ENCODE measurements around the gene TRAPPC3.
"Not testable (repeated sequence)": the region's sequence is repeated elsewhere in the genome, so short reads cannot be mapped to it uniquely, and the experiment has no call there.

The TRAPPC3 gene

GRCh38 chr1:36149237-36149972 lies at the start of gene TRAPPC3:
TSS of gene TRAPPC3 (minus strand) at chr1:36149486. CDS start at chr1:36149378, 108 bp downstream.
- Histone ChIP-seq H3K27me3 (ENCODE audit: control insufficient read depth in 1 of 2, insufficient read depth in 2 of 2, low read length in 2 of 2) (no peaks in the 10 kb centered on the region), H3K27ac (ENCODE audit: low read depth, low read length) (peak within 1 kb of the TSS; percentile 90), H3K36me3 (ENCODE audit: control insufficient read depth in 1 of 2, insufficient read depth in 2 of 2, low read length in 2 of 2) (peaks cover 3 to 4% of the 10 kb centered on the region in 2 donors), H3K4me3 (ENCODE audit: low read depth in 1 of 2, low read length in 2 of 2) (peak within 1 kb of the TSS; percentile 79 to 92), H3K9ac (ENCODE audit: low read depth in 1 of 2, low read length in 2 of 2) (peak within 1 kb of the TSS; percentile 79 to 84), H3K9me3 (ENCODE audit: control insufficient read depth in 1 of 2, low read length in 2 of 2) (no peaks in the 10 kb centered on the region), H3K4me1 (ENCODE audit: control insufficient read depth in 1 of 2, insufficient read depth in 2 of 2, low read length in 2 of 2) (peaks cover 27 to 37% of the 10 kb centered on the region in 2 donors)

GRCh38 chr1:36198641-36199040 lies 49.4 kb upstream of the TRAPPC3 start:
- peaks cover 0 to 5% of the 10 kb centered on the region in 2 donors for H3K4me1 ChIP-seq (ENCODE audit: control insufficient read depth in 1 of 2, insufficient read depth in 2 of 2, low read length in 2 of 2)
- no peaks in the 10 kb centered on the region for H3K9me3 ChIP-seq (ENCODE audit: control insufficient read depth in 1 of 2, low read length in 2 of 2)
- no peaks in the 10 kb centered on the region for H3K36me3 ChIP-seq (ENCODE audit: control insufficient read depth in 1 of 2, insufficient read depth in 2 of 2, low read length in 2 of 2)
- H3K27ac ChIP-seq (ENCODE audit: low read depth, low read length), result no peak overlapping the region
- H3K27me3 ChIP-seq (ENCODE audit: control insufficient read depth in 1 of 2, insufficient read depth in 2 of 2, low read length in 2 of 2), result no peaks in the 10 kb centered on the region
- no peak overlapping the region for H3K4me3 ChIP-seq (ENCODE audit: low read depth in 1 of 2, low read length in 2 of 2)
- H3K9ac ChIP-seq (ENCODE audit: low read depth in 1 of 2, low read length in 2 of 2), result no peak overlapping the region

- not testable (repeated sequence) for H3K27me3 ChIP-seq (ENCODE audit: control insufficient read depth in 1 of 2, insufficient read depth in 2 of 2, low read length in 2 of 2); H3K27ac ChIP-seq (ENCODE audit: low read depth, low read length); H3K9ac ChIP-seq (ENCODE audit: low read depth in 1 of 2, low read length in 2 of 2); H3K4me1 ChIP-seq (ENCODE audit: control insufficient read depth in 1 of 2, insufficient read depth in 2 of 2, low read length in 2 of 2); H3K36me3 ChIP-seq (ENCODE audit: control insufficient read depth in 1 of 2, insufficient read depth in 2 of 2, low read length in 2 of 2); H3K9me3 ChIP-seq (ENCODE audit: control insufficient read depth in 1 of 2, low read length in 2 of 2); H3K4me3 ChIP-seq (ENCODE audit: low read depth in 1 of 2, low read length in 2 of 2)
These were observed 47.5 kb upstream of the TRAPPC3 start for GRCh38 chr1:36196805-36197204.

GRCh38 chr1:36187800-36188593 lies 38.7 kb upstream of the TRAPPC3 start:
- Histone ChIP-seq H3K9me3 (ENCODE audit: control insufficient read depth in 1 of 2, low read length in 2 of 2) (no peaks in the 10 kb centered on the region), H3K27ac (ENCODE audit: low read depth, low read length) (peak overlapping the region; percentile 3), H3K27me3 (ENCODE audit: control insufficient read depth in 1 of 2, insufficient read depth in 2 of 2, low read length in 2 of 2) (no peaks in the 10 kb centered on the region), H3K4me3 (ENCODE audit: low read depth in 1 of 2, low read length in 2 of 2) (peak overlapping the region in 1 of 2 donors; percentile 48), H3K36me3 (ENCODE audit: control insufficient read depth in 1 of 2, insufficient read depth in 2 of 2, low read length in 2 of 2) (no peaks in the 10 kb centered on the region), H3K4me1 (ENCODE audit: control insufficient read depth in 1 of 2, insufficient read depth in 2 of 2, low read length in 2 of 2) (peaks cover 4 to 9% of the 10 kb centered on the region in 2 donors), H3K9ac (ENCODE audit: low read depth in 1 of 2, low read length in 2 of 2) (peak overlapping the region in 1 of 2 donors; percentile 77)

GRCh38 chr1:36183309-36183856 lies 34.1 kb upstream of the TRAPPC3 start:
- Histone ChIP-seq H3K4me1 (ENCODE audit: control insufficient read depth in 1 of 2, insufficient read depth in 2 of 2, low read length in 2 of 2) (peaks cover 12 to 15% of the 10 kb centered on the region in 2 donors), H3K9me3 (ENCODE audit: control insufficient read depth in 1 of 2, low read length in 2 of 2) (no peaks in the 10 kb centered on the region), H3K4me3 (ENCODE audit: low read depth in 1 of 2, low read length in 2 of 2) (no peak overlapping the region), H3K36me3 (ENCODE audit: control insufficient read depth in 1 of 2, insufficient read depth in 2 of 2, low read length in 2 of 2) (peaks cover 13 to 22% of the 10 kb centered on the region in 2 donors), H3K9ac (ENCODE audit: low read depth in 1 of 2, low read length in 2 of 2) (no peak overlapping the region), H3K27ac (ENCODE audit: low read depth, low read length) (no peak overlapping the region), H3K27me3 (ENCODE audit: control insufficient read depth in 1 of 2, insufficient read depth in 2 of 2, low read length in 2 of 2) (no peaks in the 10 kb centered on the region)

GRCh38 chr1:36182734-36183133 lies 33.4 kb upstream of the TRAPPC3 start:
- Histone ChIP-seq H3K36me3 (ENCODE audit: control insufficient read depth in 1 of 2, insufficient read depth in 2 of 2, low read length in 2 of 2) (peaks cover 14 to 22% of the 10 kb centered on the region in 2 donors), H3K4me3 (ENCODE audit: low read depth in 1 of 2, low read length in 2 of 2) (no peak overlapping the region), H3K9ac (ENCODE audit: low read depth in 1 of 2, low read length in 2 of 2) (no peak overlapping the region), H3K4me1 (ENCODE audit: control insufficient read depth in 1 of 2, insufficient read depth in 2 of 2, low read length in 2 of 2) (peaks cover 9% of the 10 kb centered on the region in 2 donors), H3K27me3 (ENCODE audit: control insufficient read depth in 1 of 2, insufficient read depth in 2 of 2, low read length in 2 of 2) (no peaks in the 10 kb centered on the region), H3K9me3 (ENCODE audit: control insufficient read depth in 1 of 2, low read length in 2 of 2) (no peaks in the 10 kb centered on the region), H3K27ac (ENCODE audit: low read depth, low read length) (no peak overlapping the region)

GRCh38 chr1:36179220-36179600 lies 29.9 kb upstream of the TRAPPC3 start:
- no peaks in the 10 kb centered on the region for H3K27me3 ChIP-seq (ENCODE audit: control insufficient read depth in 1 of 2, insufficient read depth in 2 of 2, low read length in 2 of 2)
- H3K4me1 ChIP-seq (ENCODE audit: control insufficient read depth in 1 of 2, insufficient read depth in 2 of 2, low read length in 2 of 2), result peaks cover 9 to 16% of the 10 kb centered on the region in 2 donors
- no peak overlapping the region for H3K27ac ChIP-seq (ENCODE audit: low read depth, low read length)
- H3K9me3 ChIP-seq (ENCODE audit: control insufficient read depth in 1 of 2, low read length in 2 of 2), result no peaks in the 10 kb centered on the region
- H3K9ac ChIP-seq (ENCODE audit: low read depth in 1 of 2, low read length in 2 of 2), result peak overlapping the region; percentile 43 to 77
- peaks cover 28 to 50% of the 10 kb centered on the region in 2 donors for H3K36me3 ChIP-seq (ENCODE audit: control insufficient read depth in 1 of 2, insufficient read depth in 2 of 2, low read length in 2 of 2)
- H3K4me3 ChIP-seq (ENCODE audit: low read depth in 1 of 2, low read length in 2 of 2), result peak overlapping the region; percentile 56 to 58

- Histone ChIP-seq H3K36me3 (ENCODE audit: control insufficient read depth in 1 of 2, insufficient read depth in 2 of 2, low read length in 2 of 2) (peaks cover 33 to 56% of the 10 kb centered on the region in 2 donors), H3K27me3 (ENCODE audit: control insufficient read depth in 1 of 2, insufficient read depth in 2 of 2, low read length in 2 of 2) (no peaks in the 10 kb centered on the region), H3K9ac (ENCODE audit: low read depth in 1 of 2, low read length in 2 of 2) (peak overlapping the region; percentile 43 to 64), H3K9me3 (ENCODE audit: control insufficient read depth in 1 of 2, low read length in 2 of 2) (no peaks in the 10 kb centered on the region), H3K4me1 (ENCODE audit: control insufficient read depth in 1 of 2, insufficient read depth in 2 of 2, low read length in 2 of 2) (peaks cover 9 to 16% of the 10 kb centered on the region in 2 donors), H3K4me3 (ENCODE audit: low read depth in 1 of 2, low read length in 2 of 2) (peak overlapping the region; percentile 56 to 59), H3K27ac (ENCODE audit: low read depth, low read length) (peak overlapping the region; percentile 7)
These were observed 29.4 kb upstream of the TRAPPC3 start for GRCh38 chr1:36178471-36179219.

GRCh38 chr1:36177589-36178431 lies 28.5 kb upstream of the TRAPPC3 start:
- H3K27me3 ChIP-seq (ENCODE audit: control insufficient read depth in 1 of 2, insufficient read depth in 2 of 2, low read length in 2 of 2), result no peaks in the 10 kb centered on the region
- peak overlapping the region; percentile 22 to 64 for H3K9ac ChIP-seq (ENCODE audit: low read depth in 1 of 2, low read length in 2 of 2)
- peaks cover 9 to 16% of the 10 kb centered on the region in 2 donors for H3K4me1 ChIP-seq (ENCODE audit: control insufficient read depth in 1 of 2, insufficient read depth in 2 of 2, low read length in 2 of 2)
- H3K27ac ChIP-seq (ENCODE audit: low read depth, low read length), result no peak overlapping the region
- peak overlapping the region; percentile 56 to 59 for H3K4me3 ChIP-seq (ENCODE audit: low read depth in 1 of 2, low read length in 2 of 2)
- peaks cover 41 to 64% of the 10 kb centered on the region in 2 donors for H3K36me3 ChIP-seq (ENCODE audit: control insufficient read depth in 1 of 2, insufficient read depth in 2 of 2, low read length in 2 of 2)
- H3K9me3 ChIP-seq (ENCODE audit: control insufficient read depth in 1 of 2, low read length in 2 of 2), result no peaks in the 10 kb centered on the region
